GM19452 (cell line): ENCODE results near the gene PHF20.
"Not testable (repeated sequence)": the region's sequence is repeated elsewhere in the genome, so short reads cannot be mapped to it uniquely, and the experiment has no call there.

ENCODE experiments used
- ATAC-seq: cut with Tn5 transposase; IDR thresholded peaks from one replicate; pipeline ENCODE4 v1.9.1; 2021; ENCODE audit not compliant: unreplicated experiment

PHF20 gene

DNA sequence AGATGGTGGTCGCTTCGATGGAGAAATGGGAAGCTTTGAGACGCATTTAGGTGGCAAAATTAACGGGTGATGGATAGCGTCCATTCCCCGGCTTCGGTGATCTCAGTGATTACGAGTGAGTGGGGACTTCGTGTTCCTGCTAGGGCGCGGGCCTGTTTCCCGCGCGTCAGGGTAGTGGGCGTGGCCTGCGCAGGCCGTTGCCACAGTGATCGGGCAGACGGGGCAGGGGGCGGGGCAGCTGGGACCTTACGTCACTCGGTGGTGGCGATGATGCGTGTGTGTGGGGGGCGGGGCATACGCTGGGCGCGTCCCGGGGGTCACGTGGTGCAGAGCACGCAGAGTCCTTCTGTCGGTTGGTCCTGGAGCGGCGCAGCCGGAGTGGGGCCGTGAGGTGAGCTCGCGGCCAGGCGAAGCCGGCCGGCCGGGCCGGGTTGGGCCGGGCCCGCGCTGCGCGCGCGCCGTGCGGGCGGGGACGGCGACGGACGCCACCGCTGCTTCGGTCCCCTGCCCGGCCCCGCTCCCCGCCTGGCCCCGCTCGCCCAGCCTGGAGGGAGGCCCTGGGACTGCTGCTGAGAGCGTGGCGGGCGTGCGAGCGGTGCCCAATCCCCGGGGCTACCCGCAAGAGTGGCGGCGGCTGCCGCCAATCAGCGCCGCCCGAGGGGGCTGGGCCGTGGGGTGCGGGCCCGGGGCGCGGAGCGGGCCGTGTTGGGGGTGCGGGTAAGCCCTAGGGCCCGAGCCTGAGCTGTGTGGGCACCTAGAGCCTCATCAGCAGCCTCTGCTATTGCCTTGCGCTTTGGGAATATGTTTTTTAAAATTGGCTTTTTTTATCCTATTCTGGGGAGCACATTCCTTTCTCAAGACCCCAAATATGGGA lies at the start of gene PHF20:
TSS of gene PHF20 (plus strand) at position 327 of the 874 bp plus-strand sequence. CDS start 29,508 bp downstream, outside the sequence.
- ATAC-seq: peak; percentile 75

GRCh38 chr20:35723275-35723639 lies 48.6 kb upstream of the PHF20 start:
- not testable (repeated sequence) for ATAC-seq

GRCh38 chr20:35723652-35724320 lies 48.0 kb upstream of the PHF20 start:
- ATAC-seq: not testable (repeated sequence)

DNA sequence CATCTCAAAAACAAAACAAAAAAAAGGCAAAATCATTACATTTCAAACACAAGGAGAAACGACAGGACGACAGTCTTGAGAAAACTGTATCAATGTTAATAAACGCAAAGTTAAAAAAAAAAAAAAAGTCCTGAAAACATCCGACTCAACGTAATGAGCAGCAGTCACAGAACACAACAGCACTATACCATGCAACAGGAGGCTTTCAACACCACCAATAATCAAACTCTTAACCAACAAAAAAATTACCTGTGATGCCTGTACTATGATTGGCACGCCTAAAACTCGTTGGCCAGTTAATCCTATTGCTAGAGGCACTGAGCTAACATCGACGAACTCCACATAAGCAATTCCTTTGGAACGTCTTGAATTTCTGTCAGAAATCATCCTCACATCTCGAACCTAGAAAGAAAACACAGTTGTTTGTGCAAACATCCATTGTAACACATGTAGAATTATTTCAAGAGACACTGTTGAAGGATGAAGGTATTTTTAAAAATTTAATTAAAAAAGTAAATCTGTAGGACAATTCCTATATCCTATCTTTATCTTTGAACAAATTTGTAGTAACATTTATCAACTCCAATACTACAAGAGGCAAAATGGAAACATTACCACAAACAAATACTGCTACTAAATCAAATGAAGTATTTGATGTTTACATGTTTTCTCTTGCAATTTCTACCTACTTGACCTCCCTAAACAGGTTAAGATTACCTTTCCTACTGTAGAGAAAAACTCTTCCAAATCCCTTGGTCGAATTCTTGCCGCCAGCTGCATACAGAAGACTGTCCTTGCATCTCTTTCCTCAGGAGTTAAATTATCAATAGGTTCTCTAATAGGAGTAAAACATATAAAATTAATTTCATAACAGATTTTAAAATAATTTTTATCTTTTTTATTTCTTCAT lies 47.2 kb upstream of the PHF20 start:
- ATAC-seq: no peak

- no peak for ATAC-seq
Measured at GRCh38 chr20:35726842-35727711, 44.7 kb upstream of the PHF20 start.

GRCh38 chr20:35729283-35729807 lies 42.5 kb upstream of the PHF20 start:
- ATAC-seq: no peak

- ATAC-seq: no peak
Measured at GRCh38 chr20:35729836-35730582, 41.8 kb upstream of the PHF20 start.

DNA sequence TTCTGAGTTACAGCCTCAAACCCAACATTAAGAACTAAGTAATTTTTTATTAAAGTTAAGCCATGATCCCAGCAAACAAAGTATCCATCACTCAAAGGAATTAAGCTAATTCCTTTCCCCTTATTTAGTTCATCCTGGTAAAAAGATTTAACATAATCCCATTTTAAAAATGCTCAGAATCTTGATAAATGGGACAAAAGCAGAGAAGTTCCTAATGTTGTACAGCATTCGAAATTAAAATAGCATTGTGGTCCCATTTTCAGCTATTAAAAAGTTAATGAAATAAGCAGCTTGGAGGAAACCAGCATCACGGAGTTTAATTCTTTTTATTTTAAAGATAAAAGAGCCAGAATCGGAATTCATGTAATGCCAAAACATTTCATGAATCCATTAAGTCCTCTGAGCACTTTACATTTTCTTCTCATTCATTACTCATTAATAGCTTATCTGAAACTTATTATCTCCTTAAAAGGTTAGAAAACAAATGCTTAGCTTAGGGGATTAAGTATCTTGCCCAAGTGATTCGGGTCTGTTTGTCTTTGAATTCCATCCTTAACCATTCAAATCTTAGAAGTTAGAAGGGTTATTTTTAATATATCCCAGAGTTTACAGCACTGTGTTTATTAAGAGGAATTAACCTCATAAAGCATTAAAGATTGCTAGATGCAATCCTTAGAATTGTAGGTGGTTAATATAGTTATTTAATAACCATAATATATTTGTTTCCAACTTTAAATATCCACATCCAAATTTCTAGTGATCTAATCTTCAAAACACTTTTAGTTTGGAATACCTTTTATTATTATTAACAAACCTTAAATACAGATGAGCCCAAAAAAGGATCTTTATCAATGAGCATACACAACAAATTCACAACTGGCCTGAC lies 41.0 kb upstream of the PHF20 start:
- no peak for ATAC-seq

DNA sequence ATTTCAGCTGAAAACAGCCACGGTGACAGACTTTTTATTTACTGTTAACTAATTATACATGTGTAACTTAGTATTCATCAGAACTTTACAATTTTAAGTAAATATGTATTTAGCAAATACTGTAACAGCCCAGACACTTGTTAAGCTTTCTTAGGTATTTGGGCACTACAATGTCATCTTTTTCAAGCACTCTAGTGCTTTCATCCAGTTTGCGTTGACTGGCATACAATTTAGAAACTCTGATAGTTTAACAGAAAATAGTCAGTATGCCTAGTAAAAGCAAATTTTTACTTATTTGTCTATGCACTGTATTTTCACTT lies 40.4 kb upstream of the PHF20 start:
- ATAC-seq: no peak

GRCh38 chr20:35731862-35732643 lies 39.8 kb upstream of the PHF20 start:
- ATAC-seq: no peak

DNA sequence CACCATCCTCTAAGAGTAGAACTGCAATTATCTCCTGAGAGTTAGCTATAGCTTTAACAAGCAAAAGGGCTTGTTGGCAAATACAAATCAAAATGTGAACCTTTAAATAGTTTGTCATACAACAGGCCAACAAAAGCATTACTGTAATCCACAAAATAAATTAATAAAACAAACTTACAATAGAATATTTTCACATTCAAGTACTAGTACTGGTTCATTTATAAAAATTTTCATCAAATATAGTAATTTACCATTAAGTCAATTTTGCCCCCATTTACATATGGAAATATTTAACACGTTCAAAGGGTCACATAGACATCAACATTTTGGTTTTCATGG lies 39.2 kb upstream of the PHF20 start:
- ATAC-seq: no peak

GRCh38 chr20:35734374-35734773 lies 37.4 kb upstream of the PHF20 start:
- ATAC-seq: no peak

DNA sequence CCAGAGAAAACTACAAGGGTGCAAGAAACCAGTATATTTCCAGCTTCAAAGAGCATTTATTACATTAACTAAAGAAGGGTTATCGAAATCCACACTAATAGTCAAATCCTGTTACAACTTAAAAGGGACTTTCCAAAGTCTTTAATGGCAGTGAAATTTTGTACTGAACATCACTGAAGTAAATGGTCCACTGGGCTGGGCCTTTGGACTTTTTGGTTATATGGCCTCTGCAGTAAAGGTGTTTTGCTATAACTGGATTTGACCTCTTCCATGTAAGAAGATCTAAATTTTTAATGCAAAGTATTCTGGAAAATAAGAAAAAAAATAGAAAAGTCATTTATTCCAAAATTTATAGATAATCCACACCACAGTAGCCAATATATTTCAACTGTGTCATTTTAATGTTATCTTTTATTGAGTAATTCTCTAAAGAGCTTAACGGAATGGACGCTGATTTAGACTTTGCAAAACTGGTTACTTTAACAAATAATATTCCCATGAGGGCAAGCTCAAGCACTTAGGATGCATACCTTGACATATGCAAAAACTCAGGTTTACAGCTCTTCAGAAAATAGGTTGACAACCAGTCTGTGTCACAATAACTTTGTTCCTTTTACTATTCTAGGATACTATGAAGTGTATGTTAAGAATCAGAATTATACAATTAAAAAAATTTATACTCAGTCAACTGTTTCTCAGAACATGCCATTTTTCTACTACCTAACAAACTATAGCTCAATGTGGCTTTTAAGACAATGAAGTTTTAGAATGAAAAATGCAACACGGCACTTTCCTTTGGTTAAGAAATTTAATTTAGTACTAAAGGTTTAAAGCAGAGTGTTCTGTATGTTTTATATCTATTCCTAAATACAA lies 36.8 kb upstream of the PHF20 start:
- no peak for ATAC-seq

- no peak for ATAC-seq
Measured at GRCh38 chr20:35735826-35736470, 35.9 kb upstream of the PHF20 start.

DNA sequence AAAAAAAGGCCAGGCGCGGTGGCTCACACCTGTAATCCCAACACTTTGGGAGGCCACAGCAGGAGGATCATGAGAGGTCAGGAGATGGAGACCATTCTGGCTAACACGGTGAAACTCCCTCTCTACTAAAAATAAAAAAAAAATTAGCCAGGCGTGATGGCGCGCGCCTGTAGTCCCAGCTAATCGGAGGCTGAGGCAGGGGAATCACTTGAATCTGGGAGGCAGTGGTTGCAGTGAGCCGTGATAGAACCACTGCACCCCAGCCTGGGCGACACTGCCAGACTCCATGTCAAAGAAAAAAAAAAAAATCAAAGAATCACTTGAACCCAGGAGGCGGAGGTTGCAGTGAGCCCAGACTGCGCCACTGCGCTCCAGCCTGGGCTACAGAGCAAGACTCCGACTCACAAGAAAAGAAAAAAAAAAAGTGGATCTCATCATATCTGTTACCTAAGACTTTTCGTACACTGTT lies 33.9 kb upstream of the PHF20 start:
- ATAC-seq: no peak

- no peak for ATAC-seq
Measured at GRCh38 chr20:35738410-35739179, 33.2 kb upstream of the PHF20 start.
